Activated T-helper 1 cell treated with Interleukin-2 at 50 U/mL for 16 hours (primary cell): ENCODE measurements around the gene RPP40.
"Not testable (repeated sequence)": the region's sequence is repeated elsewhere in the genome, so short reads cannot be mapped to it uniquely, and the experiment has no call there.

Experiments used
- DNase-seq: peaks from one replicate; pipeline ENCODE4 v3.0.0-alpha.2; 2020; ENCODE audit warnings: low read depth

RPP40 gene

GRCh38 chr6:5014072-5014561, 10.3 kb upstream of the RPP40 start:
- no peak for DNase-seq

- no peak for DNase-seq
These were observed 8.7 kb upstream of the RPP40 start for GRCh38 chr6:5012519-5012918.

GRCh38 chr6:5011346-5011745, 7.5 kb upstream of the RPP40 start:
- DNase-seq: no peak

- no peak for DNase-seq
These were observed 3.7 kb upstream of the RPP40 start for GRCh38 chr6:5007531-5007930.

GRCh38 chr6:5006222-5006621, 2.4 kb upstream of the RPP40 start:
- DNase-seq: no peak

- DNase-seq: not testable (repeated sequence)
These were observed 1.2 kb upstream of the RPP40 start for GRCh38 chr6:5005038-5005433.

- DNase-seq: peak; percentile 2
These were observed 668 bp upstream of the RPP40 start for GRCh38 chr6:5004373-5005037.

- no peak for DNase-seq
These were observed 4.3 kb downstream of the RPP40 start for GRCh38 chr6:4999586-4999985.

GRCh38 chr6:4997862-4998261, 6.0 kb downstream of the RPP40 start:
- DNase-seq: no peak

- DNase-seq: no peak
These were observed 9.1 kb downstream of the RPP40 start for GRCh38 chr6:4994741-4995140.

- no peak for DNase-seq
These were observed 16.4 kb downstream of the RPP40 start for GRCh38 chr6:4987432-4987831.

GRCh38 chr6:4986999-4987398, 16.8 kb downstream of the RPP40 start:
- DNase-seq: no peak

GRCh38 chr6:4983322-4983721, 20.5 kb downstream of the RPP40 start:
- no peak for DNase-seq

- DNase-seq: no peak
These were observed 22.1 kb downstream of the RPP40 start for GRCh38 chr6:4981761-4982160.

- DNase-seq: no peak
These were observed 24.4 kb downstream of the RPP40 start for GRCh38 chr6:4979426-4979825.

GRCh38 chr6:4977468-4977867, 26.4 kb downstream of the RPP40 start:
- DNase-seq: no peak

GRCh38 chr6:4975506-4975905, 28.3 kb downstream of the RPP40 start:
- DNase-seq: no peak

GRCh38 chr6:4974962-4975361, 28.9 kb downstream of the RPP40 start:
- DNase-seq: no peak

- DNase-seq: no peak
These were observed 29.7 kb downstream of the RPP40 start for GRCh38 chr6:4973982-4974745.

GRCh38 chr6:4973415-4973814, 30.4 kb downstream of the RPP40 start:
- no peak for DNase-seq

GRCh38 chr6:4972438-4972837, 31.4 kb downstream of the RPP40 start:
- DNase-seq: no peak

- DNase-seq: no peak
These were observed 32.0 kb downstream of the RPP40 start for GRCh38 chr6:4971851-4972250.

GRCh38 chr6:4970739-4971395, 33.0 kb downstream of the RPP40 start:
- no peak for DNase-seq
